ENCODE data around the gene ZNF853. TPM values are rescaled to one million over a fixed set of nuclear protein-coding genes. Genes with fewer than 3 reads are reported as not detected.
"Not testable (repeated sequence)": the region's sequence is repeated elsewhere in the genome, so short reads cannot be mapped to it uniquely, and the experiment has no call there.

The ZNF853 gene
- total RNA-seq, 1 experiment from 2014 or later: 0.59 TPM

- no peak for DNase-seq (ENCODE audit: extremely low read depth, low read depth)
Observed at GRCh38 chr7:6634021-6634420, 18.6 kb downstream of the ZNF853 start.

- not testable (repeated sequence) for DNase-seq (ENCODE audit: extremely low read depth, low read depth)
Observed at GRCh38 chr7:6634971-6635370, 19.6 kb downstream of the ZNF853 start.

- peak; percentile 17 for DNase-seq (ENCODE audit: extremely low read depth, low read depth)
Observed at GRCh38 chr7:6636741-6637543, 21.5 kb downstream of the ZNF853 start, which contains the start of gene ZNF316. ZNF316 (plus strand) TSS chr7:6637318; CDS start chr7:6642410, 5,092 bp downstream.

GRCh38 chr7:6637544-6638229 lies 22.3 kb downstream of the ZNF853 start:
- DNase-seq (ENCODE audit: extremely low read depth, low read depth): no peak

- DNase-seq (ENCODE audit: extremely low read depth, low read depth): no peak
Observed at GRCh38 chr7:6639032-6639431, 23.6 kb downstream of the ZNF853 start.

GRCh38 chr7:6639627-6640026 lies 24.2 kb downstream of the ZNF853 start:
- DNase-seq (ENCODE audit: extremely low read depth, low read depth): no peak

GRCh38 chr7:6640246-6640721 lies 24.9 kb downstream of the ZNF853 start:
- no peak for DNase-seq (ENCODE audit: extremely low read depth, low read depth)

- no peak for DNase-seq (ENCODE audit: extremely low read depth, low read depth)
Observed at GRCh38 chr7:6641305-6642035, 26.1 kb downstream of the ZNF853 start.

GRCh38 chr7:6642239-6642839 lies 26.9 kb downstream of the ZNF853 start:
- no peak for DNase-seq (ENCODE audit: extremely low read depth, low read depth)

GRCh38 chr7:6642861-6643640 lies 27.6 kb downstream of the ZNF853 start:
- no peak for DNase-seq (ENCODE audit: extremely low read depth, low read depth)

GRCh38 chr7:6643915-6644625 lies 28.7 kb downstream of the ZNF853 start:
- no peak for DNase-seq (ENCODE audit: extremely low read depth, low read depth)

GRCh38 chr7:6644728-6645127 lies 29.3 kb downstream of the ZNF853 start:
- no peak for DNase-seq (ENCODE audit: extremely low read depth, low read depth)

GRCh38 chr7:6646465-6646864 lies 31.1 kb downstream of the ZNF853 start:
- no peak for DNase-seq (ENCODE audit: extremely low read depth, low read depth)

- DNase-seq (ENCODE audit: extremely low read depth, low read depth): no peak
Observed at GRCh38 chr7:6647080-6647479, 31.7 kb downstream of the ZNF853 start.

GRCh38 chr7:6647541-6647940 lies 32.1 kb downstream of the ZNF853 start:
- DNase-seq (ENCODE audit: extremely low read depth, low read depth): no peak

GRCh38 chr7:6648066-6648814 lies 32.8 kb downstream of the ZNF853 start:
- no peak for DNase-seq (ENCODE audit: extremely low read depth, low read depth)

- no peak for DNase-seq (ENCODE audit: extremely low read depth, low read depth)
Observed at GRCh38 chr7:6648815-6649104, 33.4 kb downstream of the ZNF853 start.

- DNase-seq (ENCODE audit: extremely low read depth, low read depth): no peak
Observed at GRCh38 chr7:6649241-6649961, 34.0 kb downstream of the ZNF853 start.
